DOHH2 (cell line): ENCODE measurements around the gene LIPT1.

ENCODE experiments used
- H3F3A ChIP-seq: fragments of 200-600 bp; sonication (generic), shearing (Covaris generic); 2 replicates; pipeline ENCODE4 v1.6.0; 2016; ENCODE audit warnings: antibody characterized with exemption, mild to moderate bottlenecking; ENCODE audit not compliant: control insufficient read depth, insufficient read depth
- H3K27ac ChIP-seq: fragments of 200-600 bp; sonication (generic); 2 replicates; pipeline ENCODE4 v1.5.1; 2014; ENCODE audit warnings: low read depth, mild to moderate bottlenecking, low read length, moderate library complexity
- H3K27me3 ChIP-seq: fragments of 200-600 bp; sonication (generic); 2 replicates; pipeline ENCODE4 v1.6.1; 2014; ENCODE audit warnings: mild to moderate bottlenecking, low read length, mixed read lengths; ENCODE audit not compliant: control insufficient read depth
- H3K36me3 ChIP-seq: fragments of 200-600 bp; sonication (generic); 2 replicates; pipeline ENCODE4 v1.6.1; 2014; ENCODE audit warnings: mild to moderate bottlenecking, low read length, moderate library complexity, mixed read lengths; ENCODE audit not compliant: control insufficient read depth
- H3K4me1 ChIP-seq: fragments of 200-600 bp; sonication (generic); 2 replicates; pipeline ENCODE4 v1.6.1; 2014; ENCODE audit warnings: mild to moderate bottlenecking, low read length, mixed read lengths; ENCODE audit not compliant: control insufficient read depth
- H3K4me2 ChIP-seq: fragments of 200-600 bp; sonication (generic); 2 replicates; pipeline ENCODE4 v1.6.0; 2014; ENCODE audit warnings: mild to moderate bottlenecking, low read length, moderate library complexity
- H3K4me3 ChIP-seq: fragments of 200-600 bp; sonication (generic); 2 replicates; pipeline ENCODE4 v1.5.1; 2014; ENCODE audit warnings: mild to moderate bottlenecking, low read length, mixed read lengths
- H3K79me2 ChIP-seq: fragments of 200-600 bp; sonication (generic); 2 replicates; pipeline ENCODE4 v1.6.1; 2014; ENCODE audit warnings: mild to moderate bottlenecking, low read length, mixed read lengths; ENCODE audit not compliant: control insufficient read depth
- H3K9me2 ChIP-seq: fragments of 200-600 bp; sonication (generic); replicated peaks from 2 replicates; pipeline ENCODE4 v1.6.1; 2014; ENCODE audit warnings: mild to moderate bottlenecking, low read length, mixed read lengths; ENCODE audit not compliant: control insufficient read depth
- H3K9me3 ChIP-seq: fragments of 200-600 bp; sonication (generic); 2 replicates; pipeline ENCODE4 v1.6.1; 2014; ENCODE audit warnings: antibody characterized with exemption, low read length, mixed read lengths; ENCODE audit not compliant: control insufficient read depth, insufficient read depth
- H4K20me1 ChIP-seq: fragments of 200-600 bp; sonication (generic); 2 replicates; pipeline ENCODE4 v1.6.0; 2014; ENCODE audit warnings: low read depth, mild to moderate bottlenecking, antibody characterized with exemption, low read length, moderate library complexity; ENCODE audit not compliant: control insufficient read depth, insufficient read depth
- CTCF ChIP-seq: fragments of 200-600 bp; sonication (generic); IDR thresholded peaks from one replicate; pipeline ENCODE4 v1.5.1; 2014; ENCODE audit warnings: antibody characterized with exemption, mild to moderate bottlenecking, low read depth, low read length; ENCODE audit not compliant: poor library complexity, severe bottlenecking
- EZH2phosphoT487 ChIP-seq: fragments of 200-600 bp; sonication (generic); IDR thresholded peaks from 2 replicates; pipeline ENCODE4 v1.6.1; 2017; ENCODE audit warnings: borderline replicate concordance, mild to moderate bottlenecking, antibody characterized with exemption, low read length, moderate library complexity, mixed read lengths

LIPT1 gene

GRCh38 chr2:99183025-99183424 lies 28.3 kb downstream of the LIPT1 start:
- Histone ChIP-seq H3K9me2 (no peaks in the 10 kb centered on the region), H3K27me3 (no peaks in the 10 kb centered on the region), H4K20me1 (peaks cover 6% of the 10 kb centered on the region; the same call in 1 of the 2 replicates), H3K4me1 (peaks cover 30% of the 10 kb centered on the region), H3K9me3 (no peaks in the 10 kb centered on the region), H3F3A (no peaks in the 10 kb centered on the region), H3K4me3 (peak overlapping the region; percentile 13; the same call in 1 of the 2 replicates), H3K27ac (no peak overlapping the region), H3K36me3 (peaks cover 23% of the 10 kb centered on the region), H3K4me2 (0 out of 2 replicates have a peak overlapping the region, but pooled peaks have one; percentile 2), H3K79me2 (peaks cover 98% of the 10 kb centered on the region)
- TF ChIP-seq CTCF (no peak), EZH2phosphoT487 (no peak)

DNA sequence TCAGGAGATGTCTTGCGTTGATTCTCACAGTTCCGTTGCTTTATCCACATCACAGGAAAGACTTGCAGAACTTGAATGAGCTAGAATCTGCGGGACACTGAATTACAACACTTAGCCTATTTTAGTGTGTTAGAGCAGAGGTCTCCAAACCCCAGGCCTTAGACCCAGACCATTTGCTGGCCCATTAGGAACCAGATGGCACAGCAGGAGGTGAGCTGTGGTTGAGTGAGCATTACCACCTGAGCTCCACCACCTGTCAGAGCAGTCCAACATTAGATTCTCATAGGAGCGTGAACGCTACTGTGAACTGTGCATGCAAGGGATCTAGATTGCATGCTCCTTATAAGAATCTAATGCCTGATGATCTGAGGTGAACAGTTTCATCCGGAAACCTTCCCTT lies 30.0 kb downstream of the LIPT1 start:
- Histone ChIP-seq H3K36me3 (peaks cover 30% of the 10 kb centered on the region), H3K27me3 (no peaks in the 10 kb centered on the region), H3K9me2 (no peaks in the 10 kb centered on the region), H3K4me1 (peaks cover 19% of the 10 kb centered on the region), H3K9me3 (no peaks in the 10 kb centered on the region), H3K27ac (no peak overlapping the region), H3K79me2 (peaks cover 88% of the 10 kb centered on the region), H3K4me2 (no peak overlapping the region), H3F3A (no peaks in the 10 kb centered on the region), H4K20me1 (peaks cover 6% of the 10 kb centered on the region; the same call in 1 of the 2 replicates), H3K4me3 (no peak overlapping the region)
- TF ChIP-seq CTCF (no peak), EZH2phosphoT487 (no peak)

- Histone ChIP-seq H3K79me2 (peaks cover 79% of the 10 kb centered on the region), H4K20me1 (peaks cover 6% of the 10 kb centered on the region; the same call in 1 of the 2 replicates)
- TF ChIP-seq EZH2phosphoT487: no peak
- TF ChIP-seq CTCF: no peak
Measured at GRCh38 chr2:99187011-99187410, 32.2 kb downstream of the LIPT1 start.

More at GRCh38 chr2:99187011-99187410, 32.2 kb downstream of the LIPT1 start:
- H3F3A ChIP-seq: no peaks in the 10 kb centered on the region
- no peak overlapping the region for H3K27ac ChIP-seq
- no peaks in the 10 kb centered on the region for H3K9me2 ChIP-seq
- peaks cover 46% of the 10 kb centered on the region for H3K36me3 ChIP-seq
- peaks cover 10% of the 10 kb centered on the region for H3K4me1 ChIP-seq
- no peaks in the 10 kb centered on the region for H3K27me3 ChIP-seq
- H3K4me3 ChIP-seq: no peak overlapping the region
- H3K4me2 ChIP-seq: no peak overlapping the region
- H3K9me3 ChIP-seq: no peaks in the 10 kb centered on the region
